ENCODE data around the gene GTPBP4.

GTPBP4 gene

GRCh38 chr10:994836-995558, 6.8 kb downstream of the GTPBP4 start:
- H3K4me3 ChIP-seq (ENCODE audit: control insufficient read depth, low read depth, low read length): no peak overlapping the region
- DNase-seq (ENCODE audit: low read depth): no peak
- TF ChIP-seq, protein P1, sequence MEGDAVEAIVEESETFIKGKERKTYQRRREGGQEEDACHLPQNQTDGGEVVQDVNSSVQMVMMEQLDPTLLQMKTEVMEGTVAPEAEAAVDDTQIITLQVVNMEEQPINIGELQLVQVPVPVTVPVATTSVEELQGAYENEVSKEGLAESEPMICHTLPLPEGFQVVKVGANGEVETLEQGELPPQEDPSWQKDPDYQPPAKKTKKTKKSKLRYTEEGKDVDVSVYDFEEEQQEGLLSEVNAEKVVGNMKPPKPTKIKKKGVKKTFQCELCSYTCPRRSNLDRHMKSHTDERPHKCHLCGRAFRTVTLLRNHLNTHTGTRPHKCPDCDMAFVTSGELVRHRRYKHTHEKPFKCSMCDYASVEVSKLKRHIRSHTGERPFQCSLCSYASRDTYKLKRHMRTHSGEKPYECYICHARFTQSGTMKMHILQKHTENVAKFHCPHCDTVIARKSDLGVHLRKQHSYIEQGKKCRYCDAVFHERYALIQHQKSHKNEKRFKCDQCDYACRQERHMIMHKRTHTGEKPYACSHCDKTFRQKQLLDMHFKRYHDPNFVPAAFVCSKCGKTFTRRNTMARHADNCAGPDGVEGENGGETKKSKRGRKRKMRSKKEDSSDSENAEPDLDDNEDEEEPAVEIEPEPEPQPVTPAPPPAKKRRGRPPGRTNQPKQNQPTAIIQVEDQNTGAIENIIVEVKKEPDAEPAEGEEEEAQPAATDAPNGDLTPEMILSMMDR (conservative IDR thresholded peaks at IDR 0.05; ENCODE audit: control insufficient read depth, insufficient read depth, low read depth, low read length): no peak

GRCh38 chr10:995559-995926, 7.3 kb downstream of the GTPBP4 start:
- DNase-seq (ENCODE audit: low read depth): no peak
- TF ChIP-seq, protein P1 (conservative IDR thresholded peaks at IDR 0.05; ENCODE audit: control insufficient read depth, insufficient read depth, low read depth, low read length): no peak
- H3K4me3 ChIP-seq (ENCODE audit: control insufficient read depth, low read depth, low read length): no peak overlapping the region

DNA sequence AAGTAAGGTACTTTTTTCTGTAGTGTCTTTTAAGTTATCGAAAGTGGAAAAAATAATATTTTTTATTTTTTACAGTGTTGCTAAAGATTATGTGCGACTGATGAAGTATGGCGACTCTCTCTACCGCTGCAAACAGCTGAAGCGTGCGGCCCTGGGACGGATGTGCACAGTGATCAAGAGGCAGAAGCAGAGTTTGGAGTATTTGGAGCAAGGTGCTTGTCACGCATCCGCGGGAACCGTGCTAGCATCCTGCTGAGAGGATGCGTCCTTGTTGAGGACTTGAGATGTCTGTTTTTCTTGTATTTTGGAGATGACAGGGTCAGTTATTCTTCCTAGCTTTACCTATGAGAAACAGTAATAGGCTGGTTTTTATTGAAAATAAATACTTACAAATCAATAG, 7.8 kb downstream of the GTPBP4 start:
- TF ChIP-seq, protein P1 (conservative IDR thresholded peaks at IDR 0.05; ENCODE audit: control insufficient read depth, insufficient read depth, low read depth, low read length): no peak
- no peak overlapping the region for H3K4me3 ChIP-seq (ENCODE audit: control insufficient read depth, low read depth, low read length)
- DNase-seq (ENCODE audit: low read depth): no peak

GRCh38 chr10:997266-998022, 9.2 kb downstream of the GTPBP4 start:
- H3K4me3 ChIP-seq (ENCODE audit: control insufficient read depth, low read depth, low read length): no peak overlapping the region
- DNase-seq (ENCODE audit: low read depth): no peak
- TF ChIP-seq, protein P1 (conservative IDR thresholded peaks at IDR 0.05; ENCODE audit: control insufficient read depth, insufficient read depth, low read depth, low read length): no peak

- DNase-seq (ENCODE audit: low read depth): no peak
- TF ChIP-seq, protein P1 (conservative IDR thresholded peaks at IDR 0.05; ENCODE audit: control insufficient read depth, insufficient read depth, low read depth, low read length): no peak
- H3K4me3 ChIP-seq (ENCODE audit: control insufficient read depth, low read depth, low read length): no peak overlapping the region
Measured at GRCh38 chr10:1002425-1003006, 14.3 kb downstream of the GTPBP4 start.

DNA sequence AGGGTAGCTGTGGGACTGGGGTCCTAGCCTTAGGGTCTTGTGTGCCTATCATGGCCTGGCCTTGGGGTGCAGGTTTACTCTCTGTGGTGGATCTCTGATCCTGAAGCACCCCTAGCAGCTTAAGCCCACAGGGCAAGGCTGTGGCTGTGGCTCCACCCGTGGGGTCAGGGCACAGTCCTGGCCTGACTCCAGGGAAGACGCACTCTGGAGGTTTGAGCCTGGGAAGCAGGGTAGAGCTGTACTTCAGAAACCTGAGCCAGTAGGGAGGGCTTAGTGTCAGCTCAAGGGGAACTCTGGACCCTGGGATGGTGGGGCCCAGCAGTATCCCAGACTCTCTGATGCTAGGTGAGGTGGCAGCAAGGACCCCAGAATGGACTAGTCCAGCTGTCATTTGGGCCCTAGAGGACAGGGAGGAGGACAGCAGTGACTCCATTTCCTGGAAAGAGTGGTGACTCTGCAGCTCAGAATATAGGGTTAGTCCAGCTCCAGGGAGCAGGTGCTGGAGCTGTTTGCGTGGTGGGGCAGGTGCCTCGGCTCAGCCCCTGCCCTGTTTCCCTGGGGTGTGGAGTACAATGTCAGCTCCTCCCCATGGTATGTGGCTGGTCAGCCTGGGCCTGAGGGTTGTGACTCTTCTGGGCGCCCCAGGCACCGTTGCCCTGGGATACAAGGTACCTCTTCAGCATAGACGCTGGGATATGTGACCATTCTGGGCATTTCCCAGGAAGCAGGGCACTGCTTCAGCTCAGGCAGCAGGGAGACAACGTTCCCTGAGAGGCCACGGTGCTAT, 15.8 kb downstream of the GTPBP4 start:
- TF ChIP-seq, protein P1 (conservative IDR thresholded peaks at IDR 0.05; ENCODE audit: control insufficient read depth, insufficient read depth, low read depth, low read length): no peak
- no peak overlapping the region for H3K4me3 ChIP-seq (ENCODE audit: control insufficient read depth, low read depth, low read length)
- no peak for DNase-seq (ENCODE audit: low read depth)

All from fibroblast of mammary gland (primary cell).